AG04449 (cell line): Measurements from ENCODE around the gene GABBR2.

ENCODE experiments used
- CTCF ChIA-PET: fragments of 350-600 bp; formaldehyde crosslinking; extraction: SDS; loops from one replicate; lab custom pipeline; 2021; ENCODE audit warnings: antibody characterized with exemption; lab: Yijun Ruan, JAX
- POLR2A ChIA-PET: fragments of 400-600, 350-600 bp; formaldehyde crosslinking; extraction: SDS; loops from one replicate; lab custom pipeline; 2020; ENCODE audit warnings: antibody characterized with exemption, inconsistent platforms; lab: Yijun Ruan, JAX
- DNase-seq: peaks from one replicate; pipeline ENCODE4 v3.0.0-alpha.2; 2010; ENCODE audit warnings: low read depth, low spot score
- H3K4me3 ChIP-seq: 2 replicates; pipeline ENCODE4 v1.5.1; 2011; ENCODE audit warnings: low read depth, mild to moderate bottlenecking, control low read depth, low read length
- CTCF ChIP-seq: IDR thresholded peaks from one replicate; pipeline ENCODE4 v1.5.1; 2011; ENCODE audit warnings: mild to moderate bottlenecking, moderate library complexity, low read length, control low read depth, inconsistent platforms; ENCODE audit not compliant: insufficient read depth; ENCODE audit errors: missing control alignments

GABBR2 gene

GRCh38 chr9:98248737-98249474 is 459.8 kb downstream of the GABBR2 start:
- peak; percentile 93 for DNase-seq
- no peak for TF ChIP-seq CTCF
- no peak overlapping the region for H3K4me3 ChIP-seq
- POLR2A ChIA-PET: interaction anchor here (1.0 kb wide), 1 partner anchor 25 kb away, joined by 6 read pairs; no protein-coding TSS in a partner anchor
- CTCF ChIA-PET: interaction anchor here (1.1 to 1.6 kb wide), 4 partner anchors 10 to 67 kb away, joined by 3 to 6 read pairs (median 4); no protein-coding TSS in a partner anchor

GRCh38 chr9:98247831-98248657 is 460.7 kb downstream of the GABBR2 start:
- ChIA-PET POLR2A (interaction anchor here (1.0 kb wide), 1 partner anchor 24 kb away, joined by 6 read pairs; no protein-coding TSS in a partner anchor), CTCF (interaction anchor here (1.1 to 1.6 kb wide), 4 partner anchors 10 to 67 kb away, joined by 3 to 6 read pairs (median 4); no protein-coding TSS in a partner anchor)
- H3K4me3 ChIP-seq: no peak overlapping the region
- no peak for TF ChIP-seq CTCF
- DNase-seq: no peak

- DNase-seq: no peak
- TF ChIP-seq CTCF: no peak
- ChIA-PET CTCF (interaction anchor here (1.1 to 2.0 kb wide), 6 partner anchors 13 to 319 kb away, joined by 3 to 7 read pairs (median 4); partner anchors contain the start of gene TBC1D2), POLR2A (no interaction called here)
- H3K4me3 ChIP-seq: no peak overlapping the region
These were observed 466.3 kb downstream of the GABBR2 start for GRCh38 chr9:98242426-98242825.

- no peak for TF ChIP-seq CTCF
- DNase-seq: no peak
- no peak overlapping the region for H3K4me3 ChIP-seq
- CTCF ChIA-PET: interaction anchor here (0.6 to 2.0 kb wide), 11 partner anchors 9 to 703 kb away, joined by 3 to 7 read pairs (median 4); partner anchors contain the start of gene TBC1D2
- POLR2A ChIA-PET: no interaction called here
These were observed 467.1 kb downstream of the GABBR2 start for GRCh38 chr9:98241357-98242300.

GRCh38 chr9:98240475-98240874 is 468.3 kb downstream of the GABBR2 start:
- POLR2A ChIA-PET: no interaction called here
- CTCF ChIA-PET: interaction anchor here (0.8 to 2.0 kb wide), 5 partner anchors 16 to 317 kb away, joined by 3 to 4 read pairs (median 3); partner anchors contain the start of gene TBC1D2
- no peak for TF ChIP-seq CTCF
- H3K4me3 ChIP-seq: no peak overlapping the region
- no peak for DNase-seq
